GM23248 (cell line): Measurements from ENCODE around the gene SPATS2L.

Experiments used
- EZH2 ChIP-seq: fragments of 200-600 bp; sonication (generic); IDR thresholded peaks from 2 replicates; pipeline ENCODE4 v1.6.1; 2018; ENCODE audit warnings: antibody characterized with exemption, mild to moderate bottlenecking; ENCODE audit not compliant: insufficient read depth, poor library complexity, severe bottlenecking
- EZH2phosphoT487 ChIP-seq: fragments of 200-600 bp; sonication (generic); IDR thresholded peaks from 2 replicates; pipeline ENCODE4 v1.6.1; 2018; ENCODE audit warnings: antibody characterized with exemption, moderate library complexity, mild to moderate bottlenecking, low read depth; ENCODE audit not compliant: insufficient read depth

DNA sequence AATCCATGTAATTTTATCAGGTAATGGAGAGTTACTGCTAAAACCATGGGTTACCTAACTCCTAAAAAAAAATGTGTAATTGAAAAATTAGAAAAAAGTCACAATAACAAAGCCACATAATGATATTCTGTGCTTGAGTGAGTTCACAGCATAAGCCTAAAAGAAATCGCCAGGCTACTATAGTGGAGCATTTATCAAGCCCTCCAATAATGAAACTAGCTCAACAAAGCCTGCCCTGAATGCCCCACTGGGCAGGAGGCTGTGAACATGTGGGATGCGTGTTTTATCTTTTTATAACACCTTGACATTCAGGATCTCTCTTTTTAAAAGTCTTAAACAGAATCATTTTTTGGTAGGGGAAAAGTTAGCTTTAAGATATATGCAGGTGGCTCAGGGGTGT lies 117.0 kb downstream of the SPATS2L start:
- no peak for TF ChIP-seq EZH2
- TF ChIP-seq EZH2phosphoT487 = no peak
